A549 (cell line): ENCODE measurements around the gene SLC49A3. TPM values are rescaled to one million over a fixed set of nuclear protein-coding genes. Genes with fewer than 3 reads are reported as not detected.

Source experiments
- ATAC-seq, 2 experiments: fragments of 200-7000 bp in 1 of 2; fragments of >200 bp in 1 of 2; cut with Nextera tagmentation in 1 of 2; cut with Tn5 transposase in 1 of 2; 3 replicates each; pipeline versions ENCODE4 v1.8.0 to v1.9.1; 2018 to 2020; ENCODE audit warnings: mild to moderate bottlenecking in 1 of 2, moderate library complexity in 1 of 2
- CTCF ChIA-PET: fragments of 300-600 bp; sonication (Branson Sonifier 250); formaldehyde crosslinking; extraction: SDS; loops from one replicate; lab custom pipeline; 2021; ENCODE audit warnings: antibody characterized with exemption, inconsistent platforms; lab: Yijun Ruan, JAX
- POLR2A ChIA-PET: fragments of 350-600 bp; formaldehyde crosslinking; extraction: SDS; loops from one replicate; lab custom pipeline; 2021; ENCODE audit warnings: antibody characterized with exemption, inconsistent platforms; lab: Yijun Ruan, JAX
- DNase-seq, 2 experiments: peaks; one replicate each; pipeline versions ENCODE4 v3.0.0 to v3.0.0-alpha.2; 2011 to 2016; ENCODE audit warnings: low read depth in 1 of 2, low spot score in 1 of 2
- FAIRE-seq: peaks from 2 replicates; lab custom pipeline; 2011; peaks lifted over from hg19 to GRCh38; lab: Jason Lieb, UNC
- H3K27ac ChIP-seq, 2 experiments: fragments of >200 bp; sonication (Bioruptor Twin); formaldehyde crosslinking; 3 replicates each; pipeline ENCODE4 v1.5.1; 2016 to 2017
- H3K4me1 ChIP-seq: fragments of >200 bp; sonication (Bioruptor Twin); formaldehyde crosslinking; 3 replicates; pipeline ENCODE4 v1.6.1; 2016
- H3K4me2 ChIP-seq: fragments of >200 bp; sonication (Bioruptor Twin); formaldehyde crosslinking; 3 replicates; pipeline ENCODE4 v1.6.1; 2016
- H3K4me3 ChIP-seq: fragments of >200 bp; sonication (Bioruptor Twin); formaldehyde crosslinking; 3 replicates; pipeline ENCODE4 v1.5.1; 2016
- H3K9me3 ChIP-seq: fragments of >200 bp; sonication (Bioruptor Twin); formaldehyde crosslinking; 3 replicates; pipeline ENCODE4 v1.6.1; 2016
- BCL3 ChIP-seq: fragments of >200 bp; sonication (Bioruptor Twin); formaldehyde crosslinking; IDR thresholded peaks from 3 replicates; pipeline ENCODE4 v1.6.1; 2016
- CHD2 ChIP-seq: fragments of 150-350 bp; IDR thresholded peaks from 2 replicates; pipeline ENCODE4 v1.6.1; 2014; ENCODE audit warnings: low read length; ENCODE audit not compliant: partially characterized antibody
- CTCF ChIP-seq: fragments of >200 bp; sonication (Bioruptor Twin); formaldehyde crosslinking; IDR thresholded peaks from 3 replicates; pipeline ENCODE4 v1.5.1; 2016
- EP300 ChIP-seq, 2 experiments: fragments of >200 bp; sonication (Bioruptor Twin); formaldehyde crosslinking; IDR thresholded peaks; 2 replicates in 1 of 2; 3 replicates in 1 of 2; pipeline ENCODE4 v1.6.1; 2016 to 2017
- FOXS1 ChIP-seq: fragments of 250-450 bp; sonication (Bioruptor Pico); IDR thresholded peaks from 2 replicates; pipeline ENCODE4 v1.5.0; 2020; ENCODE audit warnings: mild to moderate bottlenecking, moderate library complexity
- HDAC2 ChIP-seq: fragments of 200-600 bp; sonication (generic); IDR thresholded peaks from 2 replicates; pipeline ENCODE4 v1.6.1; 2016
- HMGXB4 ChIP-seq: fragments of 250-450 bp; sonication (Bioruptor Pico); IDR thresholded peaks from 2 replicates; pipeline ENCODE4 v1.5.0; 2021; ENCODE audit warnings: mild to moderate bottlenecking, moderate library complexity, borderline replicate concordance
- HOXA7 ChIP-seq: fragments of 250-450 bp; sonication (Bioruptor Pico); IDR thresholded peaks from 2 replicates; pipeline ENCODE4 v1.5.0; 2020; ENCODE audit warnings: mild to moderate bottlenecking, moderate library complexity
- HOXB13 ChIP-seq: fragments of 250-450 bp; sonication (Bioruptor Pico); IDR thresholded peaks from 2 replicates; pipeline ENCODE4 v1.5.0; 2020; ENCODE audit warnings: low read depth, mild to moderate bottlenecking, moderate library complexity
- HOXB5 ChIP-seq: fragments of 250-450 bp; sonication (Bioruptor Pico); IDR thresholded peaks from 2 replicates; pipeline ENCODE4 v1.5.0; 2020; ENCODE audit warnings: mild to moderate bottlenecking, moderate library complexity
- JUN ChIP-seq, 2 experiments: fragments of >200 bp; sonication (Bioruptor Twin); formaldehyde crosslinking; IDR thresholded peaks; 2 replicates in 1 of 2; 3 replicates in 1 of 2; pipeline ENCODE4 v1.6.1; 2016 to 2017
- JUNB ChIP-seq: fragments of >200 bp; sonication (Bioruptor Twin); formaldehyde crosslinking; IDR thresholded peaks from 2 replicates; pipeline ENCODE4 v1.6.1; 2016
- NR3C1 ChIP-seq: fragments of >200 bp; sonication (Bioruptor Twin); formaldehyde crosslinking; IDR thresholded peaks from 3 replicates; pipeline ENCODE4 v1.6.1; 2017
- PBX3 ChIP-seq: IDR thresholded peaks from 2 replicates; pipeline ENCODE4 v1.6.1; 2012
- POLR2AphosphoS2 ChIP-seq: conservative IDR thresholded peaks from 2 replicates; pipeline ENCODE4 v1.6.1; 2012; ENCODE audit warnings: low read length, improper control_type of control experiment, inconsistent platforms
- RFX5 ChIP-seq: fragments of 450-650 bp; IDR thresholded peaks from 2 replicates; pipeline ENCODE4 v1.7.1; 2014; ENCODE audit warnings: antibody characterized with exemption, mild to moderate bottlenecking, moderate library complexity
- SMC3 ChIP-seq: fragments of >200 bp; sonication (Bioruptor Twin); formaldehyde crosslinking; IDR thresholded peaks from 3 replicates; pipeline ENCODE4 v1.6.1; 2018; ENCODE audit warnings: inconsistent platforms
- SREBF2 ChIP-seq: fragments of 450-650 bp; IDR thresholded peaks from 2 replicates; pipeline ENCODE4 v1.6.1; 2014; ENCODE audit warnings: mild to moderate bottlenecking, moderate library complexity
- ZC3H11A ChIP-seq: fragments of 450-650 bp; IDR thresholded peaks from 2 replicates; pipeline ENCODE4 v1.6.1; 2014; ENCODE audit warnings: antibody characterized with exemption, mild to moderate bottlenecking
- ZSCAN20 ChIP-seq: fragments of 250-450 bp; sonication (Bioruptor Pico); IDR thresholded peaks from 2 replicates; pipeline ENCODE4 v1.8.0; 2022; ENCODE audit warnings: mild to moderate bottlenecking, moderate library complexity
- WGBS: methylation state at CpG from one replicate; pipeline ENCODE4 v1.1.6; 2017; ENCODE audit errors: missing lambda C conversion rate; 5-methylcytosine and 5-hydroxymethylcytosine counted together
- polyA plus RNA-seq, 4 experiments: library from polyadenylated mRNA; depleted of rRNA in 3 of 4; stranded (reverse); fragments of >200 nt; fragmentation: RNase III in 1 of 4; extraction: RNeasy Plus Mini Kit Qiagen cat#74134 plus additional on column Dnase treatment in 1 of 4; gene quantifications; 2 replicates in 3 of 4; 3 replicates in 1 of 4; pipeline ENCODE4 v1.2.3, GENCODE V29; 2011 to 2017
- TF ChIP-seq, protein P1 (sequence below): IDR thresholded peaks from 2 replicates; pipeline ENCODE4 v1.6.1; 2012
- TF ChIP-seq, protein P2 (sequence below): fragments of 200-600 bp; sonication (generic); IDR thresholded peaks from 2 replicates; pipeline ENCODE4 v1.6.1; 2016; ENCODE audit warnings: antibody characterized with exemption, mild to moderate bottlenecking, moderate library complexity
- TF ChIP-seq, protein P3 (sequence below): IDR thresholded peaks from 2 replicates; pipeline ENCODE4 v1.6.1; 2012; ENCODE audit warnings: low read depth, borderline replicate concordance
- TF ChIP-seq, protein P4 (sequence below): fragments of 250-450 bp; sonication (Bioruptor Pico); IDR thresholded peaks from 2 replicates; pipeline ENCODE4 v1.5.0; 2020; ENCODE audit warnings: low read depth, mild to moderate bottlenecking, moderate library complexity

Gene SLC49A3
- polyA plus RNA-seq, 2 of the 4 experiments (the other 2 are of a cell fraction): 0.05 to 0.12 TPM

GRCh38 chr4:651884-652642 lies 36.9 kb downstream of the SLC49A3 start:
- Histone ChIP-seq H3K4me1 (no peaks in the 10 kb centered on the region), H3K4me2 (no peak overlapping the region), H3K4me3 (no peak overlapping the region), H3K27ac (no peak overlapping the region), H3K9me3 (no peaks in the 10 kb centered on the region)
- ATAC-seq (no peak), FAIRE-seq (no peak), DNase-seq (no peak)
- 56% methylated on average over 20 of the region's 24 CpGs for WGBS
- CTCF ChIA-PET: no interaction called here
- TF ChIP-seq HOXA7 (CRISPR knock-in tag): no peak
- no peak for TF ChIP-seq HMGXB4 (CRISPR knock-in tag)
- TF ChIP-seq, protein P1, sequence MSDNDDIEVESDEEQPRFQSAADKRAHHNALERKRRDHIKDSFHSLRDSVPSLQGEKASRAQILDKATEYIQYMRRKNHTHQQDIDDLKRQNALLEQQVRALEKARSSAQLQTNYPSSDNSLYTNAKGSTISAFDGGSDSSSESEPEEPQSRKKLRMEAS: no peak
- no peak for TF ChIP-seq ZC3H11A
- TF ChIP-seq HOXB13 (CRISPR knock-in tag): no peak
- no peak for TF ChIP-seq POLR2AphosphoS2
- no peak for TF ChIP-seq HDAC2
- no peak for TF ChIP-seq JUNB
- no peak for TF ChIP-seq JUN (IDR thresholded peaks at IDR 0.05)
- TF ChIP-seq SREBF2: no peak
- TF ChIP-seq HOXB5 (CRISPR knock-in tag): no peak
- TF ChIP-seq SMC3: no peak
- no peak for TF ChIP-seq RFX5
- TF ChIP-seq CTCF: no peak
- TF ChIP-seq, protein P2, sequence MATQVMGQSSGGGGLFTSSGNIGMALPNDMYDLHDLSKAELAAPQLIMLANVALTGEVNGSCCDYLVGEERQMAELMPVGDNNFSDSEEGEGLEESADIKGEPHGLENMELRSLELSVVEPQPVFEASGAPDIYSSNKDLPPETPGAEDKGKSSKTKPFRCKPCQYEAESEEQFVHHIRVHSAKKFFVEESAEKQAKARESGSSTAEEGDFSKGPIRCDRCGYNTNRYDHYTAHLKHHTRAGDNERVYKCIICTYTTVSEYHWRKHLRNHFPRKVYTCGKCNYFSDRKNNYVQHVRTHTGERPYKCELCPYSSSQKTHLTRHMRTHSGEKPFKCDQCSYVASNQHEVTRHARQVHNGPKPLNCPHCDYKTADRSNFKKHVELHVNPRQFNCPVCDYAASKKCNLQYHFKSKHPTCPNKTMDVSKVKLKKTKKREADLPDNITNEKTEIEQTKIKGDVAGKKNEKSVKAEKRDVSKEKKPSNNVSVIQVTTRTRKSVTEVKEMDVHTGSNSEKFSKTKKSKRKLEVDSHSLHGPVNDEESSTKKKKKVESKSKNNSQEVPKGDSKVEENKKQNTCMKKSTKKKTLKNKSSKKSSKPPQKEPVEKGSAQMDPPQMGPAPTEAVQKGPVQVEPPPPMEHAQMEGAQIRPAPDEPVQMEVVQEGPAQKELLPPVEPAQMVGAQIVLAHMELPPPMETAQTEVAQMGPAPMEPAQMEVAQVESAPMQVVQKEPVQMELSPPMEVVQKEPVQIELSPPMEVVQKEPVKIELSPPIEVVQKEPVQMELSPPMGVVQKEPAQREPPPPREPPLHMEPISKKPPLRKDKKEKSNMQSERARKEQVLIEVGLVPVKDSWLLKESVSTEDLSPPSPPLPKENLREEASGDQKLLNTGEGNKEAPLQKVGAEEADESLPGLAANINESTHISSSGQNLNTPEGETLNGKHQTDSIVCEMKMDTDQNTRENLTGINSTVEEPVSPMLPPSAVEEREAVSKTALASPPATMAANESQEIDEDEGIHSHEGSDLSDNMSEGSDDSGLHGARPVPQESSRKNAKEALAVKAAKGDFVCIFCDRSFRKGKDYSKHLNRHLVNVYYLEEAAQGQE: no peak
- TF ChIP-seq FOXS1: no peak
- no peak for TF ChIP-seq NR3C1
- POLR2A ChIA-PET: no interaction called here

DNA sequence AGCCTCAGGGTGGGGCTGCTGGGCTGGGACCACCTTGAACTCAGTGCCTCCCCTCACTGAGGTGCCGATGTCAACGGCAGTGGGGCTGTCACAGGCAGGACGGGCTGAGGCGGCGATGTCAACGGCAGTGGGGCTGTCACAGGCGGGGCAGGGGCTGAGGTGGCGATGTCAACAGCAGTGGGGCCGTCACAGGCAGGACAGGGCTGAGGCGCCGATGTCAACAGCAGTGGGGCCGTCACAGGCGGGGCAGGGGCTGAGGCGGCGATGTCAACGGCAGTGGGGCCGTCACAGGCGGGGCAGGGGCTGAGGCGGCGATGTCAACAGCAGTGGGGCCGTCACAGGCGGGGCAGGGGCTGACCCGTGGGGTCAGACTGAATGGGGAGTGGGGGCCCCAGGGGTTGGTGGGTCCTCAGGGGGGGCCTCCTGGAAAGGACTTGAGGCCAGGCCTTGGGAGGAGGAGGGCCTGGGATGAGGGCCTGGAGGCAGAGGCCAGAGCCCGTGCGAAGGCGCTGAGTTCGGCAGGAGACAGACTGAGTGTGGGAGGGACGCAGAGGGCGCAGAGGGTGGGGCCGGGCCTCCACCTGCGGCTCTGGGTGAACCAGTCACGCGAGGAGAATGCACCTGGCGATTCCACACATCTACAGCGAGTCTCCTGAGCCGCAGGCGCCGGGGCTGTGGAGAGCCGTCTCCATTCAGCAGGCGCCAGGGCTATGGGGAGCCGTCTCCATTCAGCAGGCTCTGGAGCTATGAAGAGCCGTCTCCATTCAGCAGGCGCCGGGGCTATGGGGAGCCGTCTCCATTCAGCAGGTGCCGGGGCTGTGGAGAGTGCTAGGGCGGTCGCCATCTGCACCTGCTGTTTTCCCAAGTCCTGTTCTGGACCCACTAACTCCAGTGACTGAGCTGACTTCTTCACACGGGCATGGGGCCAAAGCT lies 37.7 kb downstream of the SLC49A3 start:
- FAIRE-seq: no peak
- ChIA-PET CTCF (no interaction called here), POLR2A (no interaction called here)
- no peak for DNase-seq
- Histone ChIP-seq H3K4me3 (no peak overlapping the region), H3K4me1 (no peaks in the 10 kb centered on the region), H3K9me3 (no peaks in the 10 kb centered on the region), H3K27ac (no peak overlapping the region), H3K4me2 (no peak overlapping the region)
- no peak for ATAC-seq
- 52% methylated on average over 23 of the region's 49 CpGs for WGBS
- TF ChIP-seq EP300 (IDR thresholded peaks at IDR 0.05): no peak
- TF ChIP-seq, protein P3, sequence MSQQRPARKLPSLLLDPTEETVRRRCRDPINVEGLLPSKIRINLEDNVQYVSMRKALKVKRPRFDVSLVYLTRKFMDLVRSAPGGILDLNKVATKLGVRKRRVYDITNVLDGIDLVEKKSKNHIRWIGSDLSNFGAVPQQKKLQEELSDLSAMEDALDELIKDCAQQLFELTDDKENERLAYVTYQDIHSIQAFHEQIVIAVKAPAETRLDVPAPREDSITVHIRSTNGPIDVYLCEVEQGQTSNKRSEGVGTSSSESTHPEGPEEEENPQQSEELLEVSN: no peak
- no peak for TF ChIP-seq BCL3
- TF ChIP-seq SREBF2: no peak
- TF ChIP-seq CHD2: no peak
- no peak for TF ChIP-seq ZSCAN20
- TF ChIP-seq, protein P4, sequence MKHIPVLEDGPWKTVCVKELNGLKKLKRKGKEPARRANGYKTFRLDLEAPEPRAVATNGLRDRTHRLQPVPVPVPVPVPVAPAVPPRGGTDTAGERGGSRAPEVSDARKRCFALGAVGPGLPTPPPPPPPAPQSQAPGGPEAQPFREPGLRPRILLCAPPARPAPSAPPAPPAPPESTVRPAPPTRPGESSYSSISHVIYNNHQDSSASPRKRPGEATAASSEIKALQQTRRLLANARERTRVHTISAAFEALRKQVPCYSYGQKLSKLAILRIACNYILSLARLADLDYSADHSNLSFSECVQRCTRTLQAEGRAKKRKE: no peak
- TF ChIP-seq POLR2AphosphoS2: no peak
- no peak for TF ChIP-seq PBX3
